Limb (tissue), 2 donors: ENCODE results near the gene CTNND2.

Experiments used
- DNase-seq, 2 donors: peaks; one replicate each; pipeline ENCODE4 v3.0.0-alpha.2; 2016; ENCODE audit errors: extremely low spot score in 2 of 2

Gene CTNND2

DNA sequence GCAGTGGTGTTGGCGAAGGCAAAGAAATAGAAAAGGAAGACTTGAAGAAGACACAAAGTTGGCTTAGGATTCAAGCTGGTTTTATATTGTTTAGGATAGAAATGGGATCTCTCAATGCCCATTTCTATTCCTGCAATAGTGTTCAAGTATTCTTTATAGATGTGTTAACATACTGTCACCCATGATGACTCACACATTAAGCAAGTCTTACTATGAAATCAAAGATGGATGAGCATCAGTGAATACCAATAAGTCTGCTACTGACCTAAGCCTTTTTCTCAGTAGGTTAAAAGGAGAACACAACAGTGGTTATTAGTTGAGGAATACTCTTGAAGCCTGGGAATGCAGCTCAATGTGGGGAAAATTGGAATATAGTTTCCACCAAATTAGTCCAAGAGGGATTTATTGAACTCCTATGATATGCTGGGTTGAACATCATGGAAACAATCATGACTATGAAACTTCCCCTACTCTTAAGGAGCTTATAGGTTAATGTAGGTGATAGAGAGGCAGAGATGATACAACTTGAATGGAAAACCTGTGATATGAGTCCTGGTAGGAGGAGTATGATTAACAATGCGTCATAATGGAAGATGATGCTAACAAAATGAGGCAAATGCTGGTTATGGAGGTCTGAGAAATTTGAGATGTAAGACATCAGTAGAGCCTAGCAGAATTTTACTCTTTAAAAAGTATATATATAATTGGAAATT, 726.1 kb downstream of the CTNND2 start:
- no peak for DNase-seq

GRCh38 chr5:11174591-11174990, 729.7 kb downstream of the CTNND2 start:
- DNase-seq = no peak

GRCh38 chr5:11172484-11172883, 731.8 kb downstream of the CTNND2 start:
- DNase-seq = no peak

GRCh38 chr5:11171236-11171635, 733.0 kb downstream of the CTNND2 start:
- no peak for DNase-seq

- no peak for DNase-seq
Measured at GRCh38 chr5:11166923-11167322, 737.3 kb downstream of the CTNND2 start.

- no peak for DNase-seq
Measured at GRCh38 chr5:11164531-11165294, 739.5 kb downstream of the CTNND2 start.

DNA sequence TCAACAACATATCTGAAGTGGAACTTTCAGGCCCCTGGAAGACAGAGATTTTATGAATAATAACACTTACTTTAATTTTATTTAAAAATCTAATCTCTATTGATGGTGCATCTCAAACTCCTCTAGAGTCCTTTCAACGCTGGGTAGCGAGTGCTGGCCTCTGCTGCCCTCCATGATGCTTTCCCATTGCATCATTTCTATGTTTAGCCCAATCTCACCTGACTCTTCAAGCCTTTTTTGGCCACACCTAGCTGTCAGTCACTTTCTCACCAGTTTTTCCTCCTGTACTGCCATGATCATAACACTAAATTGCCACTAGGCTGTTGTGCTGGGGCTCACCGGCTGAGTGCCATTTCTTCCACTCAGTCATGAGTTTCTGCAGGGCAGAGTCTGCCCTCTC, 747.1 kb downstream of the CTNND2 start:
- DNase-seq = no peak

DNA sequence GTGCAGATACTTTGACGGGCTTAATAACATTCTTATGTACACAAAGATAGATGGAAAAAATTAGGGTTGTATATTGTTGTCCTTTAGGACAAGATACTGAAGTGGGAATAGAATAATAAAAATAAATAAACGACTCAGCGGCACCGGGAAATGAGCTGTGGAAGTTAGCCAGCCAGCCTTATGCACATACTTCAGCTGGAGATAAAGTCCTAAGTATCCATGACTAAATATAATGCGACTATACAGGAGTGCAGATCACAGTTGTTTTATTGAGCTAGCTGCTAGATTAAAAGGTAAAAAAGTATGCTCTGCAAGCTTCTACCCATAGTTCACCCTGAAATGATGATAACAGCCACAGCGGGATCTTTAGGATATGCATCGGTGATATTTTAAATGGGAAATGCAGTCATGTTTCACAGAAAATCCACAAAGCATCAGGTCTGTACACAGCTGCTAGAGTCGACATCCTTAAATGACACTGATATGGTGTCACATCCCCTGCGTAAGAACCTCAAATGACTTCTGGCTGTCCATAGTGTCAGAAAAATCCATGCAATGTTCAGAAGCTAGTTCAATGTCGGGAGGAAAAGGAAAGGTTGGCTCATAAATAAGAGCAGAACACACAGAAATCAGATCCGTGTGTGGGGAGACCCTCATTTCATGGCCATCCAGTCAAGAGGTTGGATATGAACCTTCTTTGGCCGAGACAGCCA, 750.4 kb downstream of the CTNND2 start:
- no peak for DNase-seq

- DNase-seq = no peak
Measured at GRCh38 chr5:11152368-11152767, 751.9 kb downstream of the CTNND2 start.

GRCh38 chr5:11150976-11151375, 753.3 kb downstream of the CTNND2 start:
- DNase-seq = no peak

DNA sequence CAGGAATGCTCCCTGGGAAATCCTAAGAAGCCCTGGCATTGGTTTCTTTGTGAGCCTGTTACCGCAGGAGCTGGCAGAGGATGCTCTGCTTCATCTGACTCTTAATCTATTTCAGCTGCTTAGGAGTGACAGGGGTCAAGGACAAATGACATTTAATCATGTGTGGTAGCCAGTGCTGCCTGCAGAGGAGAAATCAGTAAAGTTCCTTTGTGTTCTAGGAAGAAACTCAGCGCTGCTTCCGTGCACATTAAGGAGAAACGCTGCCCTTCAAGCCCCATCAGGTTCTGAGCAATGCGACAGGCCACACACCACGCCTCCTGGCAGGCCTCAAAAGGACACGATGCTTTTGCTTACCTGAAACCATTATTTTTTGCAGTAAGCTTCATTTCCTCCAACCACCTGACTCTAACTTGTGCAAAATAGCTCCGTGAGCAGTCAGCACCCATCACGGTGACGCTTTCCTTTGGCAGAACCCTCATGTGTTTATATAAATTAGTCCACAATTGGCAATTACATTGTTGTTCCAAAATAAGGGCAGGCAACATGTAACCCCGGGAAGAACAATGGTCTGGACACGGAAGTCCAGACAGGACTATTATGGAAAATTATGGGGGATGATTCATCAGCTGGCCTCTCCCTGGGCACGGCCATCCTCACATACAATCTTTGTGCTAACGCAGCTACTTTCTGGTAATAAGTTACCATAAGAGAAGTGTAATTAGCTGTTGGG, 755.3 kb downstream of the CTNND2 start:
- DNase-seq = no peak

- DNase-seq = no peak
Measured at GRCh38 chr5:11146171-11146570, 758.1 kb downstream of the CTNND2 start.

- no peak for DNase-seq
Measured at GRCh38 chr5:11143456-11144267, 760.6 kb downstream of the CTNND2 start.

DNA sequence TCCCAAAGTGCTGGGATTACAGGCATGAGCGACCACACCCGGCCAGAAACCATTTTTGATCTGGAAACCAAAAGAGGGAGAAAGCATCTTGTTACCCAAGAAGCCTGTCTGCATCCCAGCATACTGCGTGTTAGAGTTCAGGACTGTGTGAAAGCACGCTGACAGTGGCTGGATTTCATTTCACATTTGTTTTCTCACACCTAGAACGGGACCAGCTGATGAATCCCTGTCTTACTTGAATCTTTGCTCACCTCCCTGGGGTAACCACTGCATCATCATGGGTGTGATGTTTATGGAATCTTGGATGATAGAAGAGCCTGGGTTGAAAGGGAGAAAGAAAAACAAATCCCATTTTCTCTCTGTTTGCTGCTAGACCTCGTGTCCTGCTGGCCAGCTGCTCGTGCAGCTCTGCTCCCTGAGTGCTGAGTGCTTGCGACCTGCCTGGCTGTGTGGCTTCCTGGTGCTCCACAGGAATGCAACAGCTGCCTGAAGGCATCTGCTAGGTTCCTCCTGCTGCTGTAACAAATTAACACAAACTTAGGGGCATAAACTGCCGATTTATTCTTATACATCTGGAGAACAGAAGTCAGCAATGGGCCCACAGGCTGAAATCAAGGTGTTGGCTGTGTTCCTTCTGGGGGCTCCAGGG, 764.9 kb downstream of the CTNND2 start:
- no peak for DNase-seq

DNA sequence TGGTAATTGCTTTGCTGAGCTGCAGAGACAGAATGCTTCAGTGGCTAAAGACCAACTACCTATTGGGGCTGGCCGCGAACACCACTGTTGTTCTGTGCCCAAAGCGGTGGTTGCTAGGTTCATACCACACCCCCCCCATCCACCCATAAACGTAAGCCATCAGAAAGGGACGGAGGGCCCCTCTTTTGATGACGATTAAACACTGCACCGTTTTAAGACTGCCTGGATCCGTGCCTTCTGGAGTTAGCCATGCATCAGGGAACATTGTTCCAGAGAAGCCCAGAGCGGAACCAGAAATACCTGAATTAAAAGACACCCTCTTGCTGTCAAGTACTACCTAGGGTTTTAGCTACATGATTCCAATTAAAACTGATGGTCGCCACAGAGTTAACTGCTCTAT, 774.1 kb downstream of the CTNND2 start:
- no peak for DNase-seq

GRCh38 chr5:11128021-11128420, 776.2 kb downstream of the CTNND2 start:
- no peak for DNase-seq

- no peak for DNase-seq
Measured at GRCh38 chr5:11126844-11127243, 777.4 kb downstream of the CTNND2 start.

- DNase-seq = no peak
Measured at GRCh38 chr5:11121885-11122284, 782.4 kb downstream of the CTNND2 start.

GRCh38 chr5:11110128-11110527, 794.1 kb downstream of the CTNND2 start:
- DNase-seq = no peak

GRCh38 chr5:11105696-11106095, 798.5 kb downstream of the CTNND2 start:
- no peak for DNase-seq
